Epithelial cell of esophagus (primary cell): ENCODE results near the gene IREB2.

ENCODE experiments used
- DNase-seq: peaks from one replicate; pipeline ENCODE4 v3.0.0; 2010; ENCODE audit warnings: low read depth
- H3K4me3 ChIP-seq: 2 replicates; pipeline ENCODE4 v1.5.1; 2011; ENCODE audit warnings: mild to moderate bottlenecking, low read length, control low read depth
- TF ChIP-seq, protein P1 (sequence below): IDR thresholded peaks from 2 replicates; pipeline ENCODE4 v1.5.1; 2011; ENCODE audit warnings: low read depth, mild to moderate bottlenecking, low read length, control low read depth, inconsistent platforms; ENCODE audit not compliant: insufficient read depth; ENCODE audit errors: missing control alignments

IREB2 gene

DNA sequence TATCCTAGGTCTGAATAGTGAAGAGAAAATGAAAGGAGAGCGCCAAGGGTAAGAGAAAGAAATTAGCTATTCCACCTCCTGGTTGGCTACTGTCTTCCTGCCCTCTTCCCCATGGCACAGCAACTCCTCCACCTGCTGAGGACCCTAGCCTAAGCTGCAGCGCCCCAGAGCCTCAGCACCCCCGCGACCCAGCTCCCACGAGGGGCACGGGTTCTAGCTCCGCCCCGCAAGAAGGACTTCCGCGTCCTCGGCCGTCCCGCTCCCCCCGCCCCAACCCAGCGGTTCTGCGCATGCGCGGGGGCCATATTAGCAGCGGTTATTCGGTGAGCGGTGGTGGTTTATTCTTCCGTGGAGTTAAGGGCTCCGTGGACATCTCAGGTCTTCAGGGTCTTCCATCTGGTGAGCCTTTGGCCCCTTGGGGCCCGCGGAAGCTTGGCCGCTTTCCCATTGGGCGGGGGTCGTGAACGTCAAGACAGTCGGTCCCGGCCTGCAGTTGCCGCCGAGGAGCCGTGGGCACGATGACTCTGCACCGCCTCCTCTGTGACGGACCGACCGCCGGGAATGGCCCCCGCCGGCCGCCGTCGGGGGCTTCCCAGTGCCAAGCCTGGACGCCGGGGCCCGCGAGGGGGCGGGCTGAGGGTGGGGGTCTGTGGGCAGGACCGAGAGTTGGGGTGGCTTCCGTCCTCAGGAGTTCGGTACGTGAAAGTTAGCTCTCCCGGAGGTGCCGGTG lies 102.3 kb downstream of the IREB2 start, which contains the start of gene PSMA4:
PSMA4 (plus strand) TSS at position 304 of the 730 bp plus-strand sequence. CDS start 1,484 bp downstream, outside the sequence.
- peak within 1 kb of the TSS; percentile 95 for H3K4me3 ChIP-seq
- TF ChIP-seq, protein P1, sequence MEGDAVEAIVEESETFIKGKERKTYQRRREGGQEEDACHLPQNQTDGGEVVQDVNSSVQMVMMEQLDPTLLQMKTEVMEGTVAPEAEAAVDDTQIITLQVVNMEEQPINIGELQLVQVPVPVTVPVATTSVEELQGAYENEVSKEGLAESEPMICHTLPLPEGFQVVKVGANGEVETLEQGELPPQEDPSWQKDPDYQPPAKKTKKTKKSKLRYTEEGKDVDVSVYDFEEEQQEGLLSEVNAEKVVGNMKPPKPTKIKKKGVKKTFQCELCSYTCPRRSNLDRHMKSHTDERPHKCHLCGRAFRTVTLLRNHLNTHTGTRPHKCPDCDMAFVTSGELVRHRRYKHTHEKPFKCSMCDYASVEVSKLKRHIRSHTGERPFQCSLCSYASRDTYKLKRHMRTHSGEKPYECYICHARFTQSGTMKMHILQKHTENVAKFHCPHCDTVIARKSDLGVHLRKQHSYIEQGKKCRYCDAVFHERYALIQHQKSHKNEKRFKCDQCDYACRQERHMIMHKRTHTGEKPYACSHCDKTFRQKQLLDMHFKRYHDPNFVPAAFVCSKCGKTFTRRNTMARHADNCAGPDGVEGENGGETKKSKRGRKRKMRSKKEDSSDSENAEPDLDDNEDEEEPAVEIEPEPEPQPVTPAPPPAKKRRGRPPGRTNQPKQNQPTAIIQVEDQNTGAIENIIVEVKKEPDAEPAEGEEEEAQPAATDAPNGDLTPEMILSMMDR, result peak; percentile 2
- DNase-seq, result peak; percentile 79

- TF ChIP-seq, protein P1, result no peak
- H3K4me3 ChIP-seq, result peak overlapping the region; percentile 95
- no peak for DNase-seq
Measured at GRCh38 chr15:78540871-78541743, 103.1 kb downstream of the IREB2 start.

- no peak for DNase-seq
- peak overlapping the region; percentile 95 for H3K4me3 ChIP-seq
- TF ChIP-seq, protein P1, result no peak
Measured at GRCh38 chr15:78541744-78542034, 103.7 kb downstream of the IREB2 start.

GRCh38 chr15:78542647-78543046 lies 104.6 kb downstream of the IREB2 start:
- no peak for DNase-seq
- TF ChIP-seq, protein P1, result no peak
- no peak overlapping the region for H3K4me3 ChIP-seq

- no peak overlapping the region for H3K4me3 ChIP-seq
- TF ChIP-seq, protein P1, result no peak
- DNase-seq, result no peak
Measured at GRCh38 chr15:78550194-78550593, 112.2 kb downstream of the IREB2 start.

DNA sequence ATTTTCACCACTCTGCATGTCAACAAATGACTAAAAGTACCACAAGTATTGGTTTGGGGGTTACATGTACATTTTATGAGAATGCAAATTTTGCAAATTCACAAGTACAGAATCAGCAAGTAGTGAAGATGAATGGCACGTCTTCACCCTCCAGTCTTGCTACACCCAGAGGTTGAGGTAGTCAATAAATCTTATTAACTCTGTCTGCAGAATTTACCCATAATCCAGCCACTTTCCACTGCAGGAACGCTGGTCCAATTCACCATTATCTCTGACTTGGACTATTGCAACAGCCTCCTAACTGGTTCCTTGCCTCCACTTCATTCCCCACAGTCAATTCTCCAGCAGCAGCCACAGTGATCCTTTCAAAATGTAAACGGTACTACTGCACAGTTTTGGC lies 112.8 kb downstream of the IREB2 start:
- DNase-seq, result no peak
- H3K4me3 ChIP-seq, result no peak overlapping the region
- TF ChIP-seq, protein P1, result no peak
